Stimulated activated naive CD8-positive, alpha-beta T cell treated with anti-CD3 and anti-CD28 coated beads, Interleukin-15, Interleukin-2, amounts not matched to agents 100 U/mL and 50 U/mL, for 24 hours (primary cell): Measurements from ENCODE around the gene CEMIP.

Experiments used
- ATAC-seq: fragments of 150-1000 bp; cut with Tn5 transposase; one replicate; pipeline ENCODE4 v1.10.0; 2021
- DNase-seq: peaks from one replicate; pipeline ENCODE4 v3.0.0; 2021

CEMIP gene

DNA sequence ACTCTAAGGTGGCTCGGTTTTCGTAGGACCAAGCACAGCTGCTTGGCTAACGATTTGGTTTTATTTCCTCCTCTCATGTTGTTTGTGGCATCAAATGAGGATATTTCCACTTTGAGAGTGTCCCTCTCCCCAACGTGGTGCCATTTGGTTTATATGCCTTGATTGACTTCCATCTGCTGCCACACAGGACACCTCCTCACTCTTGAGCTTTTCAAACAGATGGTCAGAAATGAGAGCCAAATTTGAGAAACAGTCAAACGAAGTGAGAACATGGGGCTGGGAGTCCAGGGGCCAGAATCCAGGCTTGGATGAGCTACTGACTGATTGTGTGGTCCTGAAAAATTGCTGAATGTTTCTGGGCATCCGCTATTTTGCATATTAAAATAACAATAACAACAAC lies 43.5 kb downstream of the CEMIP start:
- ATAC-seq (no peak), DNase-seq (no peak)

DNA sequence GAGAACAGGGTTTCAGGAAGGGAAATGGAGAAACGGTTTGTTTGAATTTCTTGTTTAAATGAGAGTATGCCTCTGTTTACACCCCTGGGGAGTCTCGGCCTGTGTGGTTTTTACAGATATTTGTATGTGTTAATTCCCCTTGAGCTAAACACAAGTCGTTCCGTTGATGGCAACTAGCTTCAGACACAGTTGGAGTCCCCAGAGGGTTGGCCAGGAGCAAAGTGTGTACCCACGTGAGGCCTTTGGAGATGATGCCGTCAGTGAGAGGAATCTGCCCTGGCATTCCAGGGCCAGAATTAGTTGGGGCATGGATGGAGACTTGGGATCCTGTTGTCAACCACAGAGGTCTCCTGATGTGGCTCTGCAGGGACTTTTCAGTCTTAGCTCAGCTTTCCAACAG lies 44.0 kb downstream of the CEMIP start:
- ATAC-seq (no peak), DNase-seq (no peak)

DNA sequence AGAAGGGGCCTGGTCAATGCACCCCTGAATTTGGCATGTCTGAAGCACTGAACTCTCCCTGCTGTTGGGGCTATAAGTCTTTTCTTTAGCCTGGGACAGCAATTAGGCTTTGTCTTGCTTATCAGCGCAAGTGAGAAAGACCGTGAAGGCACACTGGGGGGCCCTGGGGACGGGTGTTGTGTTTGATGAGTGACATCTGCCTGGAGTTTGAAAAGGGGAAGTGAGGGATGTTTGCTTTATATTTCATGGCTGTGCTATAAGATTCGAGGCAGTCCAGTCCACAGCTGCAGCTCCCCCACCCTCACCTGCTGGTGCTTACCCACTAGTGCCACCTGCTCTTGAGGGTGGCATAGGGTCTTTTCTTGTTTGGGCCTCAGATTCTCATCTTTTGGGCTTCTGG lies 44.8 kb downstream of the CEMIP start:
- no peak for DNase-seq
- no peak for ATAC-seq

DNA sequence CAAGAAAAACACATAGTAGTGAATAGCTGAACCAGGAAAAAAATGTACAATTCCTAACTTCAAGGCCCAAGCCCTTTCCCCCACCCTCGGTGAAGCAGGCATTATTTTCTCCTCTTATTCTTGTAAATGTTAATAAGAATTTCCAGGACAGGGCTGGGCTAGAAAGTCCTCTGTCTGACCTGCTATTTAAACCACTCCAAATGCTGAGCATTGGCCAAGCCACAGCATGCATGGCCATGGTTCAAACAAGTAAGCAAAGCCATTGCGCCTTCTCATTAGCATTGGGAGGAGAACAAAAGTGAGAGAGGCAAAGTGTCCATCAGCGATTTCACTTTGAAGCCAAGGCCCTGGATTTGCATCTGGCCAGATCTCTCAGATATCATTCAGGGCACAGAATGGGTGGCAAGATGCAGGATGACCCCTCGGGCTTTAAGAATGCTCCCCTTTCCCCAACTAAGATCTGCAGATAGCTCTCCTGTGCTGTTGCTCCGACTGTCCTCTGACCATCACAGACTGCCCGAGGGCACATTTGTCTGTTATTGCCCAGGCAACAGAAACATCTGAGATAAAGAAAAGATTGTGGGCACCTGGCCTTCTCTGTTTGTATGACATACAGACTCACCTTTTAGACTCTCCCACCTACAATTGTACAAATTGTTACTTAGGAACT lies 46.3 kb downstream of the CEMIP start:
- no peak for DNase-seq
- ATAC-seq = no peak

DNA sequence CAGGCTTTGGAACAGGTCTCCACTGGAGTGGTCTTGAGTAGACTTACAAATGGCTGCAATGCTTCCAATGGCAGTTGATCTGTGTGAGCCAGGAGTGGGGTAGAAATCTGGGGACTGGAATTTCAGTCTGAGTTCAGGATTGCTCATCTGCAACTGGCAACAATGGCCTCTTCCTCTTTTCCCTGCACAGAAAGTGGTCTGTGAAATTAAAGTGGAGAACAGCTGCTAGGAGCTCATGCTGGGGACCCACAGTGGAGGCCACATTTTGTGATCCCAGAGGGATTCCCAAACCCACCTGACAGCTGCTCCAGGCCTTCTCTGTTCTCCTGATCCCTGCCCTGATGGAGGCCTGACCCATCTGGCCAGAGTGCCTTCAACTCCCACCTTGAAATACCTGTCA lies 49.6 kb downstream of the CEMIP start:
- ATAC-seq (no peak), DNase-seq (no peak)

DNA sequence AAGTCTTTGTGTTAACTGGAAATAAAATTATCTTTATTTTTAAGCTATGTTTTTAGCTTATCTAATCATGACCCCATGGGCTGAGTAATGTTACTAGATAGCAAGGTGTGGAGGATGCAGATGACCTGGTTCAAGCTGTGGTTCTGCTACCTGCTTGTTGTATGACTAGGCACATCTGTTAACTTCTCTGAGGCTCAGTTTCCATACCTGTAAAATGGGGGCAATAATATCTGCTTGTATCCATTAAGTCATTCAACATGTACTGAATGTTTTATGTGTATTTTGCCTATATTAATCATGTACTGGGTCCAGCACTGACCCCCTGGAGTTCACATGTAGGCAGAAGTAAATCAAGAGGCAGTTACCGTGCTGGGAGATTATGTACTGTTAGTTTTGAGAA lies 51.5 kb downstream of the CEMIP start:
- DNase-seq = no peak
- no peak for ATAC-seq

DNA sequence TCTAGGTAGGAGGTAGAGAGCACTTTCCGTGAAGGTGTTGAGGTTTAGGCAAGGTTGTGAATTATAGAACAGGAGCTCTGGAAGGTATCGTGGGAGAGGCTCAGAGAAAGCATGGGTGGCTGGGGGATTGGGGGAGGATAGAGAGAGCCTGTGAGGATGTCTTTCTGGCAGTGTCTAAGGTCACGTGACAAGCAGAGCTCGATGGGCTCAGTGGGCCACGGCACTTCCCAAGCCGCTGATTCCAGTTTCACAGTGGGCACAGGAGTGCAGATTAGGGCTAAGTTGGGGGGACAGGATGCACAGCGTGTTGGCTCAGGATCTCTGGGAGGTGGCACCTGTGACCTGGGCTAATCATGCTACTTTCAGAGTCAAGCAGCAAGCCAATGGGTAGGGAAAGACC lies 52.0 kb downstream of the CEMIP start:
- ATAC-seq (peak; percentile 28), DNase-seq (no peak)

DNA sequence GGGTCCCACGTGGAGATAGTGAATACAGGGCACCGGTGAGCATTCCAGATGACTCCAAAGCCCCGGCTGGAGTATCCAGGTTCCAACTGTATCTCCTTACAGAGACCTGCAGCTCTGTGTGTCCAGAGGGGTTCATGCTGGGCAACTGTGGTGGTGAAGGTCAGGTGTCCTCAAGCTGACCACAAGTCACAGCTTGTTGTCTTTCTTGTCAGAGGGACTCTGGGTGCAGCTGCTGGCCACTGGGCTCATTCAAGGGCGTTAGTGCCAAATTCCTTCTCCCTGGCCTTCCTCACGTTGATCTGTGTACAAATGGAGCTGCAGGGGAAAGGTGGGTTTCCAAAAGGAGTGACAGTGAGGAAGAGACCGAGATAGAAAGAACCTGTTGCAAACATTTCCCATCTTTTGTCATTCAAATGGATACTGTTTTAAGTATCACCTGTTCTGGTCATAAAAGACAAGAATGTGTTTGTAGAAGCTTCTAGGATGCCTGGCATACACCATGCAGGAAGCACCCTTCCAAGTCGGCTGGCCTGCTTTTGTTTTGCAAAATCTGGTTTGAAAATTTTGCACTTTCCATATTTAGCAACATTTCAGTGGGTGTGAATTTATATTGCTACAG lies 52.5 kb downstream of the CEMIP start:
- ATAC-seq (no peak), DNase-seq (no peak)

DNA sequence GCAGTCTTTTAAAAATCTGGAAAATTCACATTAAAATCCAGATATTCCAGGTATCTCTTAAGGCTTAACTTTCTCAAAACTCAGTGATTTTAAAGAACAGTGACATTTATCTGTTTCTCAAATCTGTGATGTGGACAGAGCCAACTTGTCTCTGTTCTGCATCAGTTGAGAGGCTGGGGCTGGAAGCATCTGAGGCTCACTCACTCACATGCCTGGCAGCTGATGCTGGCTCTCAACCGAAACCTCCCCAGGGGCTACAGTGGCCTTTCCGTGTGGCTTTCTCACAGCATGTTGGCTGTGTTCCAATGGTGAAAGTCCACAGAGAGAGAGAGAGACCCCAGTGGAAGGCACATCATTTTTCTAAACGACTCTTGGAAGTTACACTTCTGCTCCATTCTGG lies 53.5 kb downstream of the CEMIP start:
- no peak for ATAC-seq
- DNase-seq = no peak

DNA sequence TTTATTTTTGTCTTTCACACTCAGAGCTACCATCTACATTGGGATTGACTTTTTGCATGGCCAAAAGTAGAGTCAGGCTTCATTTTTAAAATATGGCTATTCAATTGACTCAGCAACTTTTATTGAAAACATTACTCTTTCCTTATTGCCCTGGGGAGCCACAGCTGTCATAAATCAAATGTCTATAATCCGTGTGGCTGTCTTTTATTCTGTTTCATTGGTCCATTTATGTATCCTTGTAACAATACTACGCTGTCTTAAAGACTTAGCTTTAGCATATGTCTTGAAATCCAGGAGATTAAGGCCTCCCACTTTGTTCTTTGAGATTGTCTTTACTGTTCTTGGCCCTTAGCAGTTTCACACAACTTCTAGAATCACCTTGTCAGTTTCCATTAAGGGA lies 55.2 kb downstream of the CEMIP start:
- DNase-seq (no peak), ATAC-seq (no peak)

DNA sequence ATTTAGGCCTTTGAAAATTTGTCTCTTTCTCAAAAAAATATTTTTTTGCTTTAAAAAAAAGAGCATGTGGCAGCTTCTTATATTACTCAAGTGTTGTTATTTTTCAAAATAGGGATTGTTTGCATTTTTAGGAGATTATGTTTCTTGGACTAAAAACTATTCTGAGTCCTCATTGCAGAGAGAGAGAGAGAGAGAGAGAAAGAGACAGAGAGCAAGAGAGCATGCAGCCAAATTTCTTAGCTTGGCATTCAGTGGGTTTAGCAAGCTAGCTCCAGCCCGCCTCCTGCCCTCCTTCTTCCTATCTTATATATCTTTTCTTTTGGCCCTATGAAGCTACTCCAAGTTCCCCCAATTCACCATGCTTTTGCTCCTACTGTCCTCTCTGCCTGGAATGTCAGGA lies 55.7 kb downstream of the CEMIP start:
- ATAC-seq (no peak), DNase-seq (no peak)

DNA sequence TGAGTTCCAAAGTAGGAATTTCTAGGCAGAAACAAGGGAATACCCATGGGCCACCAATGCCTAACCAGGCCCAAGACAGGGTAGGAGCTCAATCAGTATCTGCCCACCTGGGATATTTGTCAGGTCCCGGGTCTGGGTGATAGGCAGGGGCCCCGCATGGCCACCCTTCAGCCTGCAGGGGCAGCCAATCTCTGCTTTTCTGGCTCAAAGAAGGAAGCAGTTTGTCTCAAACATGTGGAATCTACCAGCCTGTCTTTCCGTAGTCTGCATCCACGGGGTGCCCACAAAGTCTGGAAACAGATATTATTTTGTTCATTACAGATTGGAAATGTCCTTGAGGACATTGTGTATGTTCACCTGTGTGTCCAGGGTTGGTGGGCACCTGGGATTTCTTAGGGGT lies 56.2 kb downstream of the CEMIP start:
- DNase-seq (no peak), ATAC-seq (no peak)

DNA sequence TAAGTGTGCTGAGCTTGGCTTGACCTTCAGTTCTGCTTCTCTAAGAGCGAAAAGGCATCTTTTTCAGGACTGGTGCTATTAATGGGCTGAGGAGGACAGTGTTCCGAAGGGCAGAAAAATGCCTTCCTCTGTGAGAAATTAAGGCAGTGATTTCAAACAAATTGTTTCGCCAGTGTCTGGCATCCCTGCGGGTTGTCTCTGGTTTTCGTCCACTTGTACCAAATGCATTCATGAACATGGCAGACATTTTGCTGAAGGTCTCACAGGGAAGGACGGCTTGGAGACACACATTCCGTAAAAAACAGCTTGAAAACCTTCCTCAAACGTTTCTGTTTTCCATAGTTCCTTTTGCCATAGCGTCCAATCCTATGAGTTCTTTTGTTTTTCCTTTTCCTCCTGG lies 57.1 kb downstream of the CEMIP start:
- ATAC-seq (no peak), DNase-seq (no peak)

DNA sequence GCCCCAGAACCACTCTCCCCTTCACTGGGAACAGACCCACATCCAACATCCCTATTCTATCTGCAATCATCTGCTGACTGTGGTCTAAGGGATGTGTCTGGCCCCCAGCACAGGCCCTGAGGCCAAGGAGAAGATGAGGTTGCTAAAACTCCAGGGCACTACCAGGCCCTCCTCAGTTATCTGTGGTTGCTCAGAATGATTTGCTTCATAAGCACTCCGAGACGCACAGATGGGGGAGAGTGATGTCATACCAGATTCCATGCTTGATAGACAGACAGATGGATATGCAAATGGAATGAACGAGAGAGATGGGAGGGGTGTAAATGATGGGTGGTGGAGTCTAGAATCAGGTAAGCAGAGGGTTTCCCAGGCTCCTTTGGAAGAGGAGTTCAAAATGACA lies 57.8 kb downstream of the CEMIP start:
- no peak for DNase-seq
- ATAC-seq = no peak

DNA sequence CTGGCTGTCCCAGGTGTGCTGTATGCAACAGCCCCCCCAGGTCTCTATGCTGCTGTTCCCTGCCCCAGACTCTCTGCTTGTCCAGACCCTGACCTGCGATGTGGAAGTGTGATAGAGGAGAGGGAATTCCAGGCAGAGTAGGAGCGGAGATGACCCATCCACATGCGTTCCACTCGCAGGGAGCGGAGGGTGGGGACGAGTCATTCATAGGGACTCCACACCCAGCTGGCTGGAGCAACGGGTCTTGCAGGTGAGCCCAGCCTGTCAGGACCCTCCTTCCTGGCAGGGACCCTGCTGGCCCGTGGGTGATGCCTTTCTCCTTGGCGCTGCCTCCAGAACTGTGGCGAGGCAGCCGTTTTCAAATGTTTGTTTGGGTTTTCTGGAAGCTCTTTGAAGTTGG lies 58.8 kb downstream of the CEMIP start:
- DNase-seq (no peak), ATAC-seq (no peak)

DNA sequence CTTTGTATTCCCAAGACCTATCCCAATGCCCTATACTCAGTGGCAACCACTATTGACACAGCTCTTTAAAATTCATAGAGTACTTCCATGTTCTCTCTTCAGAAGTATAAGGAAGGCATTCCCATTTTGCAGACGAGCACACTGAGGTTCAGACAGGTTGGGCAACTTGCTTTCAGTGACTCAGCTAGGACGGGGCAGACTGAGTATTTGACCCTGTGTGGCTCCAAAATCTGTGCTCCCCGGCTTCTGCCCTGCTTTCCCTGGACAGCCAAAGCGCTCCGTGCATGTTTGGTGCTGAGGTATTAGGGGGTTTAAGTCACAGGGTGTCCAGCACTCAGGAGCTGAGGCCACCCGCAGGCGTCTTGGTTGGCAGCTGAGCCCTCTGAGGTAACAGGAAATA lies 59.5 kb downstream of the CEMIP start:
- DNase-seq = no peak
- ATAC-seq = no peak

DNA sequence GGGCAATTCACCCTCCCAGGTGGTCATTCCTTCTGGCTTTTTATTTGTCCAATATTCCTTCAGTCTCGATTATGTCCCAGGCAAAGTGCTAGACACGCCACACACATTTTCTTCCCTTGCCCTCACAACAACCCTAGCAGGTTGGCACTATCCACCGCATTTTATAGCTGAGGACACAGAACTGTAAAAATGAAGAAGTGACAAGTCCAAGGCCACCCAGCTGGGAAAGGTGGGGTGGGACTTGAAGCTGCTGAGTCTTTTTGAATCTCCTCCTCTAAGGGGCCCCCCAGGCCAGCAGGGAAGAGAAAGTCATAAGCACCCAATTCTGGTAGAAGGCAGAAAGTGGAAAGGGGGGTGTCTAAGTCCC lies 60.6 kb downstream of the CEMIP start:
- no peak for DNase-seq
- ATAC-seq = no peak

DNA sequence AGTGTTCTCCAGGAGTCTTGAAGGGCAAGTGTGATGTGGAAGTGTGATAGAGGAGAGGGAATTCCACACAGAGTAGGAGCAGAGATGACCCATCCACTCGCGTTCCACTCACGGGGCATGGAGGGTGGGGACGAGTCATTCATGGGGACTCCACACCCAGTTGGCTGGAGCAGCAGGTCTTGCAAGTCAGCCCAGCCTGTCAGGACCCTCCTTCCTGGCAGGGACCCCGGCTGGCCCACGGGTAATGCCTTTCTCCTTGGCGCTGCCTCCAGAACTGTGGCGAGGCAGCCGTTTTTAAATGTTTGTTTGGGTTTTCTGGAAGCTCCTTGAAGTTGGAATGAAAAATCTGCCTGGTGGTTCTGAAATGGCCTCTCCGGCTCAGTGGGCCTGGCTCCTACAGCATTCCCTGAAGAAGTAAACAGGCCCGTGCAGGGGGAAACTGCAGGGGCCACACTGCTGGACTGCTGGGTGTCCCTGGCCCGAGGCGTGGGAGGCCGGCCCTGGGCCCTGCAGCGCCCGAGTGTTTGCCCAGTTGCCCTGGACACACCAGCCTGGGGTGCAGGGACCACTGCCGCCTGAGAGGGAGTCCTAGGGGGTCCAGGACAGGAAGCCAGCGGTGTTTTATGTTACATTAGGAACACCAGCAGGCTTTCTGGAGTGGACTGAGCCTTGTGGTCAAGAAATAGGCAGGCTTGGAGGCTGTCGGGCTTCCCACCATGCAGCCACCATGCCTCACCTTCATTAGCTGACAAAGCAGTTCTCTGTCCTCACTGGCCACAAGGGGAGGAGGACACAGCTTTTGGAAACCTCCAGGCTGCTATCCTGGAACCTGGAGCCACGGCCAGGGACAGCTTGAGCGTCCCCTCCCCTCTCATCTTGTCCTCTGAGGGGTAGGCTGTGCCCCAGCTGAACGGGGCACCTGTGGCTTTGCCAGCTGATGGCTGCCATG lies 61.3 kb downstream of the CEMIP start:
- no peak for DNase-seq
- no peak for ATAC-seq

DNA sequence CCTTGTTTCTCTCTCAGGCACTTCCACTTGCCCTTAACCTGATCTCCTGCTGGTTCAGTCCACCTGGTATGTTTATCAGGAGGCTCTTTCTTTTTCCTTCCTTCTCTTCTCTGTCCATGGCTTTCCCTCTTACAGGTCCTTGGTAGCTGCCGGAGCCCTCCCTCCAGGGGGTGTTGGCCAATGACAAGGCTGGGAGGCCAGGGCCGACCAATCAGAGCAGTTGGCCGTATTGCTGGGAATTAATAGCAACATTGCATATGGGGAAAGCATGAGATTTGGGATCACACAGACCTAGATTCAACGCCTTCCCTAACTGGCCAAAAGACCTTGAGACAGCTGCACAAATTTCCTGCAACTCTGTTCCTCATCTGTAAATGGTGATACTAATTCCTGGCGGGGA lies 62.4 kb downstream of the CEMIP start:
- ATAC-seq = no peak

DNA sequence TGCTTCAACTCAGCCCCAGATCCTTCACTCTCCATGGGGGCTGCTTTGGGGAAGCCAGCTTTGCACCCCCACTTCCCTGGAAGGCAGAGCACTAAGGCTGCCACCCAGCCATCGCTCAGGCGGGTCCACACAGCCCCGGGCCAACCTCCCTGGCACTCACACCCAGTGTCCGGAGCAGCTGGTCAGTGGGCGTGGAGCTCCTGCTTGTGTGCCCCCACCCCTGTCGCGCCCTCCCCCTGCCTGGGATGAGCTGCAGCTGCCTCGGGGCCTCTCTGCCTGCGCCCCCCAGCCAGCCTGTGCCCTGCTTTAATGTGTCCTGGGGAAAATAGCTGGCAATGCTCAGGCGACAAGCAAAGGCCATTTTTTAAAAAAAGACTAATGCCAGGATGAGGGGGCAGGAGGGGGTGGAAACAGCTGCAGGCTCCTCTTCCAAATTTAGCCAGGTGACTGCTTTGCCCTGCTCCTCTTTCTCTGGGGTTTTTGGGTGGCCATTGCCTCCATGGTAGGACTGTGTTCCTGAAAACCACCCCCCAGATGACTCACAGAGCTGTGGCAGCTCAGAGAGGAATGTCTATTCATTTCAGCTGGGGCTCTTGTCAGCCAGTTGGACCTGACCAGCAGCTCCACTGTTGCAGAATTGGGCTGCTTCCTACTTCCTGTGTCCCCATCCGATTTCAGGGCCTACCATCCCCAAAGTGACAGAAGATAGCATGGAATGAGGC lies 65.0 kb downstream of the CEMIP start:
- ATAC-seq = no peak
- DNase-seq = no peak

More for the DNA sequence above, 62.4 kb downstream of the CEMIP start:
- DNase-seq = no peak

DNA sequence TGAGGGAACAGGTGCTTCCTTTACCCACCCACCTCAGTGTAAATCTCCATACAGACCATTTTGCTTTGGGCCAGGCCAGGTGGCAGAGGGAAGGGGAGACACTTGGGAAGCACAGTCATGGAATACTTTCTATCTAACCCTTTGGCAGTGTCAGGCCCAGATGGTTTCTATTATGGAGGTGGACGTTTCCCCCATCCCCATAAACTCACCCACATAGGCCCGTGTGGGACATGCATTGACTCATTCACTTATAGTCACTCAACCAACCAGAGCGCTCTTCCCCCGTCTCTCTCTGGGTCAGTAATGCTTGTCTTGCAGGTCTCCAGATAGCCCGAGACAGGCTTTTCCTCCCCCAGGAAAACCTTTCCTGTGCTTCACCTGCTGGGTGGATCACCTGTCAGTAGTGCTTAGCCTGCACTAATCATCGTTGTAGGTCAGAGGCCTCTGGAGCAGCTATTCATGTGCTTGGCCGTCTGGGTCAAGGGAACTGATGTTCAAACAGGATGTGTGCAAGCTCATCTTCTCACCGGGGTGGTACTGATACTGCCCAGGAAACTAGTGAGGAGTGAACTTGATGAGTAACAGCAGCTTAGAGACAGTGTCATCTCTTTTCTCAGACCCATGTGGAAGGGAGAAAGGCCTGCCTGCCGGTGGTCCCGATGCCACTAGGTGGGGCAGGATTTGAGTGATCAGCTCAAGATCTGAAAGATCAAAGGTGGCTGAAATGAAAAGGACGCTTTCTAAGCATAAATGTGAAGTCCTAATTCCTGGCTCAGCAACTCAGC lies 67.1 kb downstream of the CEMIP start:
- ATAC-seq (no peak), DNase-seq (no peak)

DNA sequence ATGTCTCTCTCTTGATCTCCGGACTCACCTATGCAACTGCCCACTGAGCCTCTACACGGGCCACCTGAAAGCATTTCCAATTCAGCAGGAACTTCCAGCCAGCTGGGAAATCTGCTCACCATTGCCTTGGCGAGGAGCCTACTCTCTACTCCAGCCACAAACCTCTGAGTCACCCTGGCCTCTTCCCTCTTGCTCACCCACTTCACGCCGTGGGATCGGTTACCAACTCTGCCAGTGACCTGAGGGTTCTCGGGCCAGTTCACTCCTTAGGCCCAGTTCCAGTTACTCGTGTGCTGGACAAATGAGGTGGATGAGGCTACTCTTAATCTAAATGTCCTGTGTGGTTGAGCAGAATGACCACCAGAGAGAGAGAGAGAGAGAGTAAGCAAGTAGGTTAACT lies 70.1 kb downstream of the CEMIP start:
- DNase-seq (no peak), ATAC-seq (no peak)
